ENCODE data around the gene INPP5B. TPM values are rescaled to one million over a fixed set of nuclear protein-coding genes. Genes with fewer than 3 reads are reported as not detected.
"Not testable (repeated sequence)": the region's sequence is repeated elsewhere in the genome, so short reads cannot be mapped to it uniquely, and the experiment has no call there.

INPP5B gene
- total and polyA plus RNA-seq, 5 experiments from 2014 or later = 11.3 to 46.7 (median 22.0) TPM

- no peaks in the 10 kb centered on the region for H3K36me3 Mint-ChIP-seq
- H3K4me3 Mint-ChIP-seq = peak overlapping the region; percentile 42 to 74 (median 59)
- H3K4me1 Mint-ChIP-seq = peaks cover 30 to 81% (median 67%) of the 10 kb centered on the region in 4 donors
- H3K27ac Mint-ChIP-seq = peak overlapping the region; percentile 60 to 95 (median 86)
- no peaks in the 10 kb centered on the region for H3K27me3 Mint-ChIP-seq
- ATAC-seq (peak; percentile 33 to 66), DNase-seq (peak in 3 of 10 donors; percentile 21 to 42 (median 26))
- POLR2A ChIA-PET = interaction anchor here (0.6 to 2.5 kb wide), 7 partner anchors 13 to 411 kb away, joined by 3 to 7 read pairs (median 5); partner anchors contain the start of genes INPP5B and MTF1
- no peaks in the 10 kb centered on the region for H3K9me3 Mint-ChIP-seq
These were observed 20.6 kb downstream of the INPP5B start for GRCh38 chr1:37926038-37926924.

- no peaks in the 10 kb centered on the region for H3K36me3 Mint-ChIP-seq
- no peak for DNase-seq
- no peaks in the 10 kb centered on the region for H3K9me3 Mint-ChIP-seq
- POLR2A ChIA-PET = interaction anchor here (1.3 to 2.5 kb wide), 4 partner anchors 22 to 85 kb away, joined by 3 to 7 read pairs (median 6); partner anchors contain the start of genes INPP5B and MTF1
- ATAC-seq = no peak
- H3K27ac Mint-ChIP-seq = peak overlapping the region; percentile 60 to 95 (median 86)
- peak overlapping the region; percentile 42 to 74 (median 57) for H3K4me3 Mint-ChIP-seq
- H3K4me1 Mint-ChIP-seq = peaks cover 24 to 78% (median 60%) of the 10 kb centered on the region in 4 donors
- H3K27me3 Mint-ChIP-seq = no peaks in the 10 kb centered on the region
These were observed 21.5 kb downstream of the INPP5B start for GRCh38 chr1:37925316-37925715.

GRCh38 chr1:37923551-37923889, 23.3 kb downstream of the INPP5B start:
- H3K4me3 Mint-ChIP-seq = peak overlapping the region in 5 of 10 donors; percentile 20 to 62 (median 51)
- peaks cover 32 to 79% (median 64%) of the 10 kb centered on the region in 4 donors for H3K4me1 Mint-ChIP-seq
- ATAC-seq (no peak), DNase-seq (no peak)
- POLR2A ChIA-PET = no interaction called here
- peak overlapping the region in 9 of 10 donors; percentile 18 to 91 (median 78) for H3K27ac Mint-ChIP-seq
- no peaks in the 10 kb centered on the region for H3K9me3 Mint-ChIP-seq
- no peaks in the 10 kb centered on the region for H3K27me3 Mint-ChIP-seq
- H3K36me3 Mint-ChIP-seq = peaks cover 0 to 4% (median 0%) of the 10 kb centered on the region in 3 donors

GRCh38 chr1:37922767-37923550, 23.9 kb downstream of the INPP5B start:
- Mint-ChIP-seq H3K4me1 (peaks cover 37 to 81% (median 66%) of the 10 kb centered on the region in 4 donors), H3K27ac (peak overlapping the region; percentile 4 to 91 (median 75)), H3K36me3 (peaks cover 0 to 4% (median 0%) of the 10 kb centered on the region in 3 donors), H3K4me3 (peak overlapping the region in 7 of 10 donors; percentile 42 to 62 (median 51)), H3K9me3 (no peaks in the 10 kb centered on the region), H3K27me3 (no peaks in the 10 kb centered on the region)
- ATAC-seq (peak; percentile 59 to 85), DNase-seq (peak in 3 of 10 donors; percentile 21 to 39 (median 33))
- POLR2A ChIA-PET = interaction anchor here (1.0 to 1.3 kb wide), 2 partner anchors 9 to 66 kb away, joined by 3 to 8 read pairs; no protein-coding TSS in a partner anchor

- H3K36me3 Mint-ChIP-seq = peaks cover 0 to 8% (median 0%) of the 10 kb centered on the region in 3 donors
- H3K9me3 Mint-ChIP-seq = no peaks in the 10 kb centered on the region
- H3K27ac Mint-ChIP-seq = peak overlapping the region in 1 of 10 donors; percentile 42
- no peak overlapping the region for H3K4me3 Mint-ChIP-seq
- no peaks in the 10 kb centered on the region for H3K27me3 Mint-ChIP-seq
- DNase-seq (peak in 1 of 10 donors; percentile 9), ATAC-seq (no peak)
- POLR2A ChIA-PET = no interaction called here
- peaks cover 27 to 52% (median 41%) of the 10 kb centered on the region in 4 donors for H3K4me1 Mint-ChIP-seq
These were observed 27.6 kb downstream of the INPP5B start for GRCh38 chr1:37919277-37919676.

GRCh38 chr1:37915476-37916093, 31.3 kb downstream of the INPP5B start:
- Mint-ChIP-seq H3K4me3 (no peak overlapping the region), H3K27me3 (no peaks in the 10 kb centered on the region), H3K9me3 (no peaks in the 10 kb centered on the region), H3K27ac (no peak overlapping the region), H3K36me3 (peaks cover 0 to 8% (median 0%) of the 10 kb centered on the region in 3 donors), H3K4me1 (peaks cover 16 to 31% (median 22%) of the 10 kb centered on the region in 4 donors)
- POLR2A ChIA-PET = interaction anchor here (0.9 kb wide), 1 partner anchor 12 kb away, joined by 3 read pairs; no protein-coding TSS in a partner anchor
- ATAC-seq = no peak
- DNase-seq = no peak

- no peak for ATAC-seq
- Mint-ChIP-seq H3K4me1 (peaks cover 15 to 24% (median 19%) of the 10 kb centered on the region in 4 donors), H3K4me3 (no peak overlapping the region), H3K9me3 (no peaks in the 10 kb centered on the region), H3K27ac (no peak overlapping the region), H3K36me3 (peaks cover 0 to 8% (median 0%) of the 10 kb centered on the region in 3 donors), H3K27me3 (no peaks in the 10 kb centered on the region)
- no peak for DNase-seq
- POLR2A ChIA-PET = no interaction called here
These were observed 32.0 kb downstream of the INPP5B start for GRCh38 chr1:37914719-37915475.

GRCh38 chr1:37911478-37911877, 35.4 kb downstream of the INPP5B start:
- not testable (repeated sequence) for H3K4me3 Mint-ChIP-seq
- H3K36me3 Mint-ChIP-seq = peaks cover 12 to 27% (median 20%) of the 10 kb centered on the region in 3 donors

GRCh38 chr1:37910886-37911285, 36.0 kb downstream of the INPP5B start:
- ATAC-seq, H3K27me3 Mint-ChIP-seq, DNase-seq, H3K4me3 Mint-ChIP-seq, H3K27ac Mint-ChIP-seq, POLR2A ChIA-PET: not testable (repeated sequence)
- Mint-ChIP-seq H3K4me1 (peaks cover 0 to 13% (median 8%) of the 10 kb centered on the region in 4 donors), H3K9me3 (peaks cover 0 to 20% (median 3%) of the 10 kb centered on the region in 9 donors), H3K36me3 (peaks cover 12 to 33% (median 17%) of the 10 kb centered on the region in 3 donors)

More at GRCh38 chr1:37911478-37911877, 35.4 kb downstream of the INPP5B start:
- H3K27ac Mint-ChIP-seq, H3K27me3 Mint-ChIP-seq, POLR2A ChIA-PET, DNase-seq, ATAC-seq: not testable (repeated sequence)
- H3K4me1 Mint-ChIP-seq = peaks cover 0 to 15% (median 8%) of the 10 kb centered on the region in 4 donors
- H3K9me3 Mint-ChIP-seq = peaks cover 0 to 18% (median 3%) of the 10 kb centered on the region in 9 donors

GRCh38 chr1:37908531-37908930, 38.3 kb downstream of the INPP5B start:
- H3K27ac Mint-ChIP-seq, ATAC-seq, POLR2A ChIA-PET, DNase-seq, H3K27me3 Mint-ChIP-seq, H3K4me3 Mint-ChIP-seq: not testable (repeated sequence)
- H3K9me3 Mint-ChIP-seq = peaks cover 0 to 20% (median 3%) of the 10 kb centered on the region in 9 donors
- peaks cover 12 to 33% (median 20%) of the 10 kb centered on the region in 3 donors for H3K36me3 Mint-ChIP-seq
- H3K4me1 Mint-ChIP-seq = peaks cover 0 to 12% (median 7%) of the 10 kb centered on the region in 4 donors

GRCh38 chr1:37907416-37908125, 39.3 kb downstream of the INPP5B start:
- H3K4me3 Mint-ChIP-seq, POLR2A ChIA-PET: not testable (repeated sequence)
- peaks cover 0 to 12% (median 7%) of the 10 kb centered on the region in 4 donors for H3K4me1 Mint-ChIP-seq

More at GRCh38 chr1:37907416-37908125, 39.3 kb downstream of the INPP5B start:
- not testable (repeated sequence) for DNase-seq, H3K27me3 Mint-ChIP-seq, ATAC-seq
- peaks cover 12 to 33% (median 20%) of the 10 kb centered on the region in 3 donors for H3K36me3 Mint-ChIP-seq
- peaks cover 0 to 20% (median 3%) of the 10 kb centered on the region in 9 donors for H3K9me3 Mint-ChIP-seq
- H3K27ac Mint-ChIP-seq = peak overlapping the region in 1 of 10 donors; percentile 6

Measured in naive thymus-derived CD8-positive, alpha-beta T cell (primary cell).